ENCODE data around the gene MTHFD2L.

DNA sequence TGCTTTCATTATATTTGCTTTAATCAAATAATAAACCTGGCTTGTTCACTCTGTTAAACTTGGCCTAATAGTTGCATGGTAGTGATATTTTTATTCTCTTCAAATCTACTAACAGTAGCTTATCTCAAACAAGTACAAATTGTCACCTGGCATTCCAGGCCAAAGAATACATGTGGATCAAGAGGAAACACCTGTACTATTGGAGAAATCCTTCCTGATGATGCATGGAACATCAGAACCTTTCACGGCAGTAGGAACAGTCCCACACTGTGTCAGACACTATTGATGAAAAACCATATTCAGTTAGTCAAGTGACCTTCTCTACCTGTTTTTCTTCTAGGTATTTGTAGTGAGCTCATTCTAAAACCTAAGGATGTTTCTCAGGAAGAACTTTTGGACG lies 17.0 kb downstream of the MTHFD2L start:
- TF ChIP-seq, protein P1, sequence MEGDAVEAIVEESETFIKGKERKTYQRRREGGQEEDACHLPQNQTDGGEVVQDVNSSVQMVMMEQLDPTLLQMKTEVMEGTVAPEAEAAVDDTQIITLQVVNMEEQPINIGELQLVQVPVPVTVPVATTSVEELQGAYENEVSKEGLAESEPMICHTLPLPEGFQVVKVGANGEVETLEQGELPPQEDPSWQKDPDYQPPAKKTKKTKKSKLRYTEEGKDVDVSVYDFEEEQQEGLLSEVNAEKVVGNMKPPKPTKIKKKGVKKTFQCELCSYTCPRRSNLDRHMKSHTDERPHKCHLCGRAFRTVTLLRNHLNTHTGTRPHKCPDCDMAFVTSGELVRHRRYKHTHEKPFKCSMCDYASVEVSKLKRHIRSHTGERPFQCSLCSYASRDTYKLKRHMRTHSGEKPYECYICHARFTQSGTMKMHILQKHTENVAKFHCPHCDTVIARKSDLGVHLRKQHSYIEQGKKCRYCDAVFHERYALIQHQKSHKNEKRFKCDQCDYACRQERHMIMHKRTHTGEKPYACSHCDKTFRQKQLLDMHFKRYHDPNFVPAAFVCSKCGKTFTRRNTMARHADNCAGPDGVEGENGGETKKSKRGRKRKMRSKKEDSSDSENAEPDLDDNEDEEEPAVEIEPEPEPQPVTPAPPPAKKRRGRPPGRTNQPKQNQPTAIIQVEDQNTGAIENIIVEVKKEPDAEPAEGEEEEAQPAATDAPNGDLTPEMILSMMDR (IDR thresholded peaks at IDR 0.05; ENCODE audit: insufficient read depth, low read length, poor library complexity, severe bottlenecking) = no peak
- TF ChIP-seq EZH2phosphoT487 (conservative IDR thresholded peaks at IDR 0.05; ENCODE audit: low read length) = no peak
